H1 (cell line): ENCODE results near the gene PBX1. TPM values are rescaled to one million over a fixed set of nuclear protein-coding genes. Genes with fewer than 3 reads are reported as not detected.

Experiments
- CTCF ChIA-PET: fragments of 300-600 bp; sonication (Branson Sonifier 250); formaldehyde crosslinking; loops from one replicate; lab custom pipeline; 2021; ENCODE audit not compliant: partially characterized antibody; lab: Charles Lee
- POLR2A ChIA-PET: fragments of 300-600 bp; sonication (Branson Sonifier 250); formaldehyde crosslinking; loops from one replicate; lab custom pipeline; 2021; ENCODE audit warnings: inconsistent platforms; ENCODE audit not compliant: partially characterized antibody; lab: Charles Lee
- DNase-seq, 2 experiments: peaks; one replicate each; pipeline versions ENCODE4 v3.0.0 to v3.0.0-alpha.2; 2010 to 2022; ENCODE audit warnings: low spot score in 2 of 2, low read depth in 1 of 2, mixed read lengths in 1 of 2
- FAIRE-seq: peaks from 2 replicates; lab custom pipeline; 2011; peaks lifted over from hg19 to GRCh38; lab: Jason Lieb, UNC
- H2AFZ ChIP-seq: 2 replicates; pipeline ENCODE4 v1.8.1; 2012; ENCODE audit warnings: low read length, inconsistent platforms
- H2AK5ac ChIP-seq: 2 replicates; pipeline ENCODE4 v1.6.1; 2013; ENCODE audit warnings: low read depth, low read length
- H2BK120ac ChIP-seq: replicated peaks from 2 replicates; pipeline ENCODE3; 2013; ENCODE audit warnings: low read depth, low read length, inconsistent platforms
- H2BK12ac ChIP-seq: 2 replicates; pipeline ENCODE4 v1.6.1; 2013; ENCODE audit warnings: low read depth, low read length
- H2BK15ac ChIP-seq: 2 replicates; pipeline ENCODE4 v1.6.1; 2013; ENCODE audit warnings: low read length
- H2BK20ac ChIP-seq: 2 replicates; pipeline ENCODE4 v1.6.1; 2013; ENCODE audit warnings: low read length
- H2BK5ac ChIP-seq: 2 replicates; pipeline ENCODE4 v1.6.1; 2013; ENCODE audit warnings: low read depth, low read length
- H3K14ac ChIP-seq: 2 replicates; pipeline ENCODE4 v1.6.1; 2013; ENCODE audit warnings: inconsistent platforms; ENCODE audit not compliant: insufficient read length
- H3K18ac ChIP-seq: 2 replicates; pipeline ENCODE4 v1.6.1; 2013; ENCODE audit warnings: low read length; ENCODE audit errors: extremely low read depth
- H3K23ac ChIP-seq: 2 replicates; pipeline ENCODE4 v1.6.1; 2013; ENCODE audit warnings: inconsistent platforms; ENCODE audit not compliant: insufficient read length
- H3K23me2 ChIP-seq: 2 replicates; pipeline ENCODE4 v1.6.1; 2013; ENCODE audit warnings: low read depth, low read length
- H3K27ac ChIP-seq: 2 replicates; pipeline ENCODE4 v1.6.1; 2011; ENCODE audit warnings: low read depth, low read length, inconsistent platforms
- H3K27me3 ChIP-seq, 4 experiments: replicated peaks in 1 of 4; 1 replicate in 1 of 4; 2 replicates in 3 of 4; pipeline versions ENCODE4 v1.6.1 to v1.8.1; 2011 to 2013; ENCODE audit warnings: low read length in 3 of 4, mild to moderate bottlenecking in 3 of 4, inconsistent platforms in 2 of 4, mixed read lengths in 2 of 4, moderate library complexity in 1 of 4; ENCODE audit not compliant: control insufficient read depth in 3 of 4, insufficient read depth in 3 of 4; ENCODE audit errors: extremely low read depth in 1 of 4
- H3K36me3 ChIP-seq, 4 experiments: 2 replicates each; pipeline versions ENCODE4 v1.6.1 to v1.8.1; 2011 to 2013; ENCODE audit warnings: mild to moderate bottlenecking in 4 of 4, low read length in 3 of 4, moderate library complexity in 2 of 4, control low read depth in 1 of 4, inconsistent platforms in 1 of 4; ENCODE audit not compliant: insufficient read depth in 4 of 4, control insufficient read depth in 2 of 4
- H3K4ac ChIP-seq: replicated peaks from 2 replicates; pipeline ENCODE3; 2013; ENCODE audit warnings: low read length, low read depth, mixed read lengths, inconsistent platforms; ENCODE audit not compliant: insufficient read length
- H3K4me1 ChIP-seq, 4 experiments: replicated peaks in 1 of 4; 1 replicate in 1 of 4; 2 replicates in 3 of 4; pipeline versions ENCODE4 v1.6.1 to v1.8.1; 2011 to 2013; ENCODE audit warnings: low read length in 3 of 4, inconsistent platforms in 2 of 4, mixed read lengths in 1 of 4; ENCODE audit not compliant: insufficient read depth in 4 of 4, control insufficient read depth in 3 of 4
- H3K4me2 ChIP-seq, 2 experiments: 2 replicates each; pipeline versions ENCODE4 v1.6.1 to v1.8.1; 2011 to 2013; ENCODE audit warnings: low read depth in 2 of 2, low read length in 2 of 2, control low read depth in 1 of 2, inconsistent platforms in 1 of 2, mild to moderate bottlenecking in 1 of 2; ENCODE audit not compliant: insufficient read depth in 1 of 2
- H3K4me3 ChIP-seq, 4 experiments: fragments of 200-600, 300-600 bp in 1 of 4; sonication (generic), shearing (Covaris generic), sonication (Bioruptor Twin) in 1 of 4; 2 replicates each; pipeline versions ENCODE4 v1.5.1 to v1.8.1; 2011 to 2016; ENCODE audit warnings: low read length in 4 of 4, low read depth in 3 of 4, control low read depth in 2 of 4, inconsistent platforms in 2 of 4, mild to moderate bottlenecking in 2 of 4, mixed read lengths in 1 of 4, moderate library complexity in 1 of 4; ENCODE audit not compliant: insufficient read depth in 2 of 4; ENCODE audit errors: extremely low read depth in 1 of 4
- H3K56ac ChIP-seq: replicated peaks from 2 replicates; pipeline ENCODE3; 2013; ENCODE audit warnings: low read depth, mild to moderate bottlenecking, mixed read lengths, low read length, inconsistent platforms; ENCODE audit not compliant: insufficient read length
- H3K79me1 ChIP-seq: 2 replicates; pipeline ENCODE4 v1.6.1; 2013; ENCODE audit warnings: low read depth, low read length, control low read depth
- H3K79me2 ChIP-seq, 2 experiments: 2 replicates each; pipeline versions ENCODE4 v1.6.1 to v1.8.1; 2012 to 2013; ENCODE audit warnings: low read length in 2 of 2, mild to moderate bottlenecking in 2 of 2, inconsistent platforms in 1 of 2; ENCODE audit not compliant: insufficient read depth in 2 of 2, control insufficient read depth in 1 of 2
- H3K9ac ChIP-seq, 4 experiments: replicated peaks in 1 of 4; 1 replicate in 1 of 4; 2 replicates in 3 of 4; pipeline versions ENCODE4 v1.6.1 to v1.8.1; 2011 to 2013; ENCODE audit warnings: low read depth in 3 of 4, low read length in 3 of 4, control low read depth in 2 of 4, mild to moderate bottlenecking in 2 of 4, moderate library complexity in 2 of 4, inconsistent platforms in 1 of 4; ENCODE audit errors: extremely low read depth in 1 of 4
- H3K9me3 ChIP-seq, 2 experiments: 2 replicates each; pipeline versions ENCODE4 v1.6.1 to v1.8.1; 2012 to 2013; ENCODE audit warnings: mild to moderate bottlenecking in 2 of 2, moderate library complexity in 2 of 2, control low read depth in 1 of 2, inconsistent platforms in 1 of 2, low read depth in 1 of 2, low read length in 1 of 2, mixed read lengths in 1 of 2; ENCODE audit not compliant: insufficient read depth in 2 of 2
- H4K20me1 ChIP-seq, 2 experiments: replicated peaks in 1 of 2; 2 replicates each; pipeline versions ENCODE3 to v1.8.1; 2011 to 2013; ENCODE audit warnings: inconsistent platforms in 2 of 2, low read length in 2 of 2, mild to moderate bottlenecking in 1 of 2; ENCODE audit not compliant: insufficient read depth in 2 of 2, control insufficient read depth in 1 of 2
- H4K5ac ChIP-seq: 2 replicates; pipeline ENCODE4 v1.6.1; 2013; ENCODE audit warnings: low read length, low read depth, mixed read lengths, inconsistent platforms; ENCODE audit not compliant: insufficient read length
- H4K8ac ChIP-seq: 2 replicates; pipeline ENCODE4 v1.8.0; 2013; ENCODE audit warnings: mild to moderate bottlenecking, moderate library complexity, low read length, inconsistent platforms; ENCODE audit not compliant: insufficient read depth; ENCODE audit errors: extremely low read depth
- H4K91ac ChIP-seq: replicated peaks from 2 replicates; pipeline ENCODE3; 2013; ENCODE audit warnings: low read length, mixed read lengths, inconsistent platforms; ENCODE audit not compliant: insufficient read length
- ASH2L ChIP-seq: fragments of 200-600, 300-600 bp; sonication (generic); IDR thresholded peaks from one replicate; pipeline ENCODE4 v1.7.1; 2017; ENCODE audit warnings: low read length
- CHD1 ChIP-seq: IDR thresholded peaks from 2 replicates; pipeline ENCODE4 v1.6.1; 2012; ENCODE audit warnings: low read depth, low read length, improper control_type of control experiment
- FOSL1 ChIP-seq: IDR thresholded peaks from 2 replicates; pipeline ENCODE4 v1.6.1; 2011; ENCODE audit warnings: mild to moderate bottlenecking, low read depth, low read length, moderate library complexity; ENCODE audit not compliant: insufficient read depth
- GTF2F1 ChIP-seq: IDR thresholded peaks from 2 replicates; pipeline ENCODE4 v1.6.1; 2012; ENCODE audit warnings: low read depth, low read length, improper control_type of control experiment, borderline replicate concordance
- HDAC6 ChIP-seq: IDR thresholded peaks from one replicate; pipeline ENCODE4 v1.7.1; 2012; ENCODE audit warnings: low read depth, mild to moderate bottlenecking, inconsistent platforms, low read length, moderate library complexity
- RAD21 ChIP-seq, 2 experiments: IDR thresholded peaks in 1 of 2; conservative IDR thresholded peaks in 1 of 2; 2 replicates each; pipeline ENCODE4 v1.6.1; 2011; ENCODE audit warnings: low read depth in 2 of 2, low read length in 2 of 2, improper control_type of control experiment in 1 of 2, inconsistent platforms in 1 of 2, mild to moderate bottlenecking in 1 of 2, moderate library complexity in 1 of 2
- SP4 ChIP-seq: IDR thresholded peaks from 2 replicates; pipeline ENCODE4 v1.6.1; 2012; ENCODE audit warnings: low read length, inconsistent platforms
- whole genome bisulfite sequencing, 2 experiments: shearing (Covaris generic) in 1 of 2; methylation state at CpG; one replicate each; pipeline versions ENCODE4 v1.1.6 to v1.1.7; 2013 to 2015; ENCODE audit warnings: low lambda C conversion rate in 2 of 2, mixed read lengths in 2 of 2, inconsistent platforms in 1 of 2, low coverage in 1 of 2, missing lambda C conversion rate in 1 of 2; ENCODE audit not compliant: insufficient replicate concordance in 2 of 2, insufficient coverage in 1 of 2, insufficient read length in 1 of 2; ENCODE audit errors: extremely low coverage in 1 of 2, missing lambda C conversion rate in 1 of 2; 5-methylcytosine and 5-hydroxymethylcytosine counted together
- polyA plus RNA-seq, 7 experiments: library from polyadenylated mRNA; depleted of rRNA in 3 of 7; stranded (reverse) in 5 of 7; unstranded in 2 of 7; fragments of >200 nt in 5 of 7; fragments of 200-250 nt in 2 of 7; gene quantifications; 1 replicate in 5 of 7; 2 replicates in 1 of 7; 4 replicates in 1 of 7; pipeline versions ENCODE4 v1.2.1 to v1.2.3, GENCODE V29; 2011 to 2013; ENCODE audit warnings: missing spikeins in 2 of 7, mixed read lengths in 2 of 7
- total RNA-seq: library from RNA; stranded (reverse); fragmentation: NEBNext Ultra II Directional; extraction: Animal tissue kit (Norgen Biotek cat#: 25700); gene quantifications from 2 replicates; pipeline ENCODE4 v1.2.1, GENCODE V29; 2021

PBX1 gene
- total and polyA plus RNA-seq, 2 of the 8 experiments (the other 6 are each of a cell fraction or from before 2014, with no cell fraction given), result 87.4 to 124 TPM

DNA sequence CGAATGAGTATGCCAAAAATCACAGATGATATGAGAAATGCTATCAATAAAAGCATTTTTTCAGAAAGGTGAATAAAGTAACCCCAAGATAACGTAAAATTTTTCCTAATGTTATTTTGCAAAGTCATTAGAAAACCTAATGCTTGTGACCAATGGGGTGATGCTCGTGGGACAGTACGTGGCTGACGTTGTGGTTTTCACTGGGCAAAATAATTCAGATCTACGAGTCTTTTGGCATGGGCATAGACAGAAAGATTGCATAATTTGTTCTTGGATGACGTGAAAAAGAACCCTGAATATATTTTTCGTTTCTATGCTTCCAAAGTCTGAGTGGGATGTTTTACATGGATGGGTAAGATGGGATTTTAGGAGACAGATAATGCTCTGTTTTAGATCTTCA, 71.0 kb downstream of the PBX1 start:
- Histone ChIP-seq H4K91ac (no peak overlapping the region), H2BK120ac (no peak overlapping the region), H3K23ac (no peak overlapping the region), H3K23me2 (no peaks in the 10 kb centered on the region), H3K79me1 (peaks cover 8% of the 10 kb centered on the region; the same call in 1 of the 2 replicates), H2BK5ac (no peak overlapping the region), H3K27ac (no peak overlapping the region), H3K4me1 (peaks cover 0 to 19% (median 14%) of the 10 kb centered on the region in 4 experiments; a peak in 4 of 7 replicates), H3K9me3 (no peaks in the 10 kb centered on the region), H3K4me3 (no peak overlapping the region), H2AFZ (no peak overlapping the region), H2AK5ac (no peak overlapping the region), H3K14ac (no peak overlapping the region), H3K4ac (no peak overlapping the region), H4K8ac (no peak overlapping the region), H2BK12ac (no peak overlapping the region), H4K5ac (no peak overlapping the region), H3K18ac (no peak overlapping the region), H3K36me3 (peaks cover 0 to 9% (median 2%) of the 10 kb centered on the region in 4 experiments; a peak in 4 of 8 replicates), H2BK20ac (no peak overlapping the region), H3K27me3 (no peaks in the 10 kb centered on the region), H3K4me2 (no peak overlapping the region), H2BK15ac (no peak overlapping the region), H3K56ac (no peak overlapping the region), H3K9ac (no peak overlapping the region), H3K79me2 (peaks cover 3 to 98% of the 10 kb centered on the region in 2 experiments; a peak in 3 of 4 replicates), H4K20me1 (peaks cover 4 to 7% of the 10 kb centered on the region in 2 experiments)
- DNase-seq, result no peak
- FAIRE-seq, result no peak
- POLR2A ChIA-PET, result interaction anchor here (2.2 kb wide), 1 partner anchor 19 kb away, joined by 7 read pairs; no protein-coding TSS in a partner anchor
- CTCF ChIA-PET, result interaction anchor here (1.1 to 1.6 kb wide), 4 partner anchors 9 to 162 kb away, joined by 3 to 6 read pairs (median 4); no protein-coding TSS in a partner anchor
- WGBS, 2 experiments, result 92% methylated on average over 8 of the region's 8 CpGs; no CpG with 5 or more reads in 1 of the 2 experiments
- TF ChIP-seq RAD21 (IDR thresholded peaks at IDR 0.05 in 1 of 2, conservative IDR thresholded peaks at IDR 0.05 in 1 of 2; ENCODE audit: low read depth in 2 of 2, low read length in 2 of 2) (no peak), GTF2F1 (no peak), CHD1 (no peak), ASH2L (no peak), FOSL1 (no peak), HDAC6 (no peak), SP4 (no peak)
